HepG2 (cell line): ENCODE results near the gene ATP11A. TPM values are rescaled to one million over a fixed set of nuclear protein-coding genes. Genes with fewer than 3 reads are reported as not detected.

Experiments
- DMAP1 ChIP-seq: IDR thresholded peaks from 2 replicates; pipeline ENCODE4 v1.6.1; 2016
- IRF2 ChIP-seq: IDR thresholded peaks from 2 replicates; pipeline ENCODE4 v1.6.1; 2018; ENCODE audit warnings: missing genetic modification reagents, missing compliant biosample characterization
- NFAT5 ChIP-seq: sonication (generic); formaldehyde crosslinking; IDR thresholded peaks from 2 replicates; pipeline ENCODE4 v1.4.0; 2020; ENCODE audit warnings: missing genetic modification reagents
- NR0B2 ChIP-seq: sonication (generic); formaldehyde crosslinking; IDR thresholded peaks from 2 replicates; pipeline ENCODE4 v1.4.0; 2020; ENCODE audit warnings: mild to moderate bottlenecking, missing genetic modification reagents
- POLR2G ChIP-seq: fragments of 200-400 bp; formaldehyde crosslinking; IDR thresholded peaks from 2 replicates; pipeline ENCODE4 v1.6.1; 2018; ENCODE audit warnings: mild to moderate bottlenecking, low read depth, low read length, moderate library complexity
- SNAI1 ChIP-seq: sonication (generic); formaldehyde crosslinking; IDR thresholded peaks from 2 replicates; pipeline ENCODE4 v1.5.0; 2020; ENCODE audit warnings: mild to moderate bottlenecking, missing genetic modification reagents, borderline replicate concordance
- TFAP4 ChIP-seq: sonication (generic); IDR thresholded peaks from 2 replicates; pipeline ENCODE4 v1.6.1; 2016; ENCODE audit warnings: low read depth, borderline replicate concordance
- ZBTB43 ChIP-seq: sonication (generic); formaldehyde crosslinking; conservative IDR thresholded peaks from 2 replicates; pipeline ENCODE4 v1.4.0; 2020; ENCODE audit warnings: missing genetic modification reagents
- ZFAT ChIP-seq: sonication (generic); formaldehyde crosslinking; conservative IDR thresholded peaks from 2 replicates; pipeline ENCODE4 v1.8.1; 2023; ENCODE audit warnings: missing genetic modification reagents, inconsistent platforms
- ZFP36L1 ChIP-seq: sonication (generic); formaldehyde crosslinking; IDR thresholded peaks from 2 replicates; pipeline ENCODE4 v1.8.0; 2022; ENCODE audit warnings: mild to moderate bottlenecking, missing genetic modification reagents, moderate library complexity
- ZNF280D ChIP-seq: sonication (generic); formaldehyde crosslinking; IDR thresholded peaks from 2 replicates; pipeline ENCODE4 v1.5.1; 2020; ENCODE audit warnings: mild to moderate bottlenecking, missing genetic modification reagents
- ZNF652 ChIP-seq: IDR thresholded peaks from 2 replicates; pipeline ENCODE4 v1.6.1; 2016; ENCODE audit warnings: low read depth, borderline replicate concordance
- ZNF883 ChIP-seq: sonication (generic); formaldehyde crosslinking; IDR thresholded peaks from 2 replicates; pipeline ENCODE4 v1.5.1; 2020; ENCODE audit warnings: mild to moderate bottlenecking, missing genetic modification reagents; ENCODE audit errors: not compliant biosample characterization
- ZSCAN25 ChIP-seq: sonication (generic); formaldehyde crosslinking; IDR thresholded peaks from 2 replicates; pipeline ENCODE4 v1.8.0; 2022; ENCODE audit warnings: mild to moderate bottlenecking, missing genetic modification reagents
- polyA plus RNA-seq, 8 experiments: library from polyadenylated mRNA; depleted of rRNA in 3 of 8; stranded (reverse) in 7 of 8; unstranded in 1 of 8; fragments of >200 nt; fragmentation: Illumina TruSeq in 4 of 8; extraction: Trizol in 4 of 8; gene quantifications; 2 replicates each; pipeline versions ENCODE4 v1.2.1 to v1.2.3, GENCODE V29; 2011 to 2016; ENCODE audit warnings: low read depth in 4 of 8, missing spikeins in 1 of 8, mixed read lengths in 1 of 8; ENCODE audit not compliant: insufficient read depth in 1 of 8
- total RNA-seq, 5 experiments: library from RNA; depleted of rRNA; stranded (reverse); fragments of >200 nt; fragmentation: Illumina TruSeq; extraction: Trizol; gene quantifications; 2 replicates each; pipeline ENCODE4 v1.2.3, GENCODE V29; 2016; ENCODE audit warnings: low read depth in 1 of 5
- TF ChIP-seq, protein P1 (sequence below): sonication (generic); formaldehyde crosslinking; IDR thresholded peaks from 2 replicates; pipeline ENCODE4 v1.5.1; 2020; ENCODE audit warnings: missing genetic modification reagents, mild to moderate bottlenecking, borderline replicate concordance
- TF ChIP-seq, protein P2 (sequence below): sonication (generic); formaldehyde crosslinking; conservative IDR thresholded peaks from 2 replicates; pipeline ENCODE4 v1.8.0; 2022; ENCODE audit warnings: missing genetic modification reagents

ATP11A gene
- total and polyA plus RNA-seq, 2 of the 13 experiments (the other 11 are each of a cell fraction or from before 2014, with no cell fraction given), result 18.4 to 20.1 TPM

DNA sequence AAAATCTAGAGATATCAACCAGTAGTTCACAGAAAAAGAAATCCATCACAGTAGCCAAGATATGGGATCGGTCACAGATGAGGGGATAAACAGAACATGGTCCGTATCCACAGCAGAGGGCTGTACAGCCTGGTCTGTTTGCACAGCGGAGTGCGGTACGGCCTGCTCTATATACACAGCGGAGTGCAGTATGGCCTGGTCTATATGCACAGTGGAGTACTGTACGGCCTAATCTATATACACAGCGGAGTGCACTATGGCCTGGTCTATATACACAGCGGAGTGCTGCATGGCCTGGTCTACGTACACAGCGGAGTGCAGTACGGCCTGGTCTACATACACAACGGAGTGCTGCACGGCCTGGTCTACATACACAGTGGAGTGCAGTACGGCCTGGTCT lies 236.2 kb downstream of the ATP11A start (continued):
- TF ChIP-seq POLR2G (no peak), ZFAT (CRISPR knock-in tag) (no peak), SNAI1 (CRISPR knock-in tag) (no peak), ZBTB43 (no peak), ZNF883 (CRISPR knock-in tag) (no peak), ZNF652 (CRISPR knock-in tag) (no peak), DMAP1 (CRISPR knock-in tag) (no peak), IRF2 (CRISPR knock-in tag) (no peak), NFAT5 (CRISPR knock-in tag) (no peak), NR0B2 (CRISPR knock-in tag) (no peak), ZFP36L1 (no peak), ZNF280D (CRISPR knock-in tag) (peak; percentile 49; the same call in 1 of the 2 replicates), ZSCAN25 (CRISPR knock-in tag) (no peak), TFAP4 (no peak)
- TF ChIP-seq, protein P1, sequence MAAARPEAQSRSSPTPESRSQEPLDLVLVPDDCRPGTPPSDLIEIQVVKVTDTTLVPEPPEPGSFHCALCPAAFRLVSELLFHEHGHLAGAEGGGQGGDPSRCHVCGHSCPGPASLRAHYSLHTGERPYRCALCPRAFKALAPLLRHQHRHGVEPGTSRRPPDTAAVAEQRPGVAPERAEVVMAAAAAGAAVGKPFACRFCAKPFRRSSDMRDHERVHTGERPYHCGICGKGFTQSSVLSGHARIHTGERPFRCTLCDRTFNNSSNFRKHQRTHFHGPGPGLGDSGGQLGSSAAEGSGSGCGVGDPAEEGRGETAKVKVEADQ, result no peak
- TF ChIP-seq, protein P2, sequence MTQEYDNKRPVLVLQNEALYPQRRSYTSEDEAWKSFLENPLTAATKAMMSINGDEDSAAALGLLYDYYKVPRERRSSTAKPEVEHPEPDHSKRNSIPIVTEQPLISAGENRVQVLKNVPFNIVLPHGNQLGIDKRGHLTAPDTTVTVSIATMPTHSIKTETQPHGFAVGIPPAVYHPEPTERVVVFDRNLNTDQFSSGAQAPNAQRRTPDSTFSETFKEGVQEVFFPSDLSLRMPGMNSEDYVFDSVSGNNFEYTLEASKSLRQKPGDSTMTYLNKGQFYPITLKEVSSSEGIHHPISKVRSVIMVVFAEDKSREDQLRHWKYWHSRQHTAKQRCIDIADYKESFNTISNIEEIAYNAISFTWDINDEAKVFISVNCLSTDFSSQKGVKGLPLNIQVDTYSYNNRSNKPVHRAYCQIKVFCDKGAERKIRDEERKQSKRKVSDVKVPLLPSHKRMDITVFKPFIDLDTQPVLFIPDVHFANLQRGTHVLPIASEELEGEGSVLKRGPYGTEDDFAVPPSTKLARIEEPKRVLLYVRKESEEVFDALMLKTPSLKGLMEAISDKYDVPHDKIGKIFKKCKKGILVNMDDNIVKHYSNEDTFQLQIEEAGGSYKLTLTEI, result no peak
